Sigmoid colon (tissue), 7 donors: ENCODE results near the gene ST6GALNAC3. TPM values are rescaled to one million over a fixed set of nuclear protein-coding genes. Genes with fewer than 3 reads are reported as not detected.

ENCODE experiments used
- DNase-seq: peaks from one replicate; pipeline ENCODE4 v3.0.0-alpha.2; 2019
- H3K27ac ChIP-seq, 4 donors: fragments of 200-600 bp; sonication (generic); one replicate each; pipeline ENCODE4 v1.5.1; 2016 to 2019; ENCODE audit warnings: mild to moderate bottlenecking in 1 of 4
- H3K27me3 ChIP-seq, 3 donors: fragments of 200-600 bp; sonication (generic); one replicate each; pipeline ENCODE4 v1.5.1; 2019; ENCODE audit warnings: mild to moderate bottlenecking in 1 of 3
- H3K36me3 ChIP-seq, 4 donors: fragments of 200-600 bp; sonication (generic); one replicate each; pipeline ENCODE4 v1.5.1; 2016 to 2019
- H3K4me1 ChIP-seq, 4 donors: fragments of 200-600 bp; sonication (generic); one replicate each; pipeline ENCODE4 v1.5.1; 2017 to 2019
- H3K4me3 ChIP-seq, 4 donors: fragments of 200-600 bp; sonication (generic); one replicate each; pipeline ENCODE4 v1.5.1; 2017 to 2019; ENCODE audit warnings: mild to moderate bottlenecking in 2 of 4, moderate library complexity in 1 of 4
- H3K9me3 ChIP-seq, 4 donors: fragments of 200-600 bp in 3 of 4; sonication (generic) in 3 of 4; one replicate each; pipeline versions ENCODE4 v1.5.1 to v1.6.1; 2013 to 2019
- CTCF ChIP-seq, 4 experiments: fragments of 450-650 bp in 3 of 4; fragments of 200-600 bp in 1 of 4; IDR thresholded peaks; one replicate each; pipeline ENCODE4 v1.5.1; 2016 to 2019; ENCODE audit warnings: antibody characterized with exemption in 4 of 4, mild to moderate bottlenecking in 3 of 4, moderate library complexity in 2 of 4
- EP300 ChIP-seq, 4 donors: sonication (generic); formaldehyde crosslinking; IDR thresholded peaks; one replicate each; pipeline ENCODE4 v1.6.1; 2017; ENCODE audit warnings: antibody characterized with exemption in 4 of 4
- POLR2A ChIP-seq, 2 donors: fragments of 450-650 bp; IDR thresholded peaks; one replicate each; pipeline ENCODE4 v1.6.1; 2016; ENCODE audit warnings: antibody characterized with exemption in 2 of 2, mild to moderate bottlenecking in 2 of 2, moderate library complexity in 2 of 2
- POLR2AphosphoS5 ChIP-seq, 4 donors: sonication (generic); formaldehyde crosslinking; IDR thresholded peaks; one replicate each; pipeline ENCODE4 v1.6.1; 2017; ENCODE audit warnings: antibody characterized with exemption in 4 of 4
- WGBS, 2 donors: extraction: QIAGEN DNeasy Blood & Tissue Kit; methylation state at CpG; one replicate each; pipeline ENCODE4 v1.1.7; 2013; 5-methylcytosine and 5-hydroxymethylcytosine counted together
- intact Hi-C: fragments of 100-400 bp; cut with DNase I; formaldehyde crosslinking; loops from one replicate; pipeline ENCODE4 v1.15.1; 2023
- polyA plus RNA-seq, 3 donors: library from polyadenylated mRNA; stranded (reverse); fragments of 200-250 nt; gene quantifications; one replicate each; pipeline ENCODE4 v1.2.3, GENCODE V29; 2013
- total RNA-seq, 4 donors: library from RNA; depleted of rRNA; stranded (reverse); fragments of >200 nt; gene quantifications; one replicate each; pipeline ENCODE4 v1.1.0, GENCODE V29; 2016
- donor health status: healthy with polysubstance abuse.
- donor health status: Bipolar disorder and iron deficiency.
- donor health status: healthy.

ST6GALNAC3 gene
- total and polyA plus RNA-seq, 7 donors: 1.6 to 7.5 (median 2.5) TPM

DNA sequence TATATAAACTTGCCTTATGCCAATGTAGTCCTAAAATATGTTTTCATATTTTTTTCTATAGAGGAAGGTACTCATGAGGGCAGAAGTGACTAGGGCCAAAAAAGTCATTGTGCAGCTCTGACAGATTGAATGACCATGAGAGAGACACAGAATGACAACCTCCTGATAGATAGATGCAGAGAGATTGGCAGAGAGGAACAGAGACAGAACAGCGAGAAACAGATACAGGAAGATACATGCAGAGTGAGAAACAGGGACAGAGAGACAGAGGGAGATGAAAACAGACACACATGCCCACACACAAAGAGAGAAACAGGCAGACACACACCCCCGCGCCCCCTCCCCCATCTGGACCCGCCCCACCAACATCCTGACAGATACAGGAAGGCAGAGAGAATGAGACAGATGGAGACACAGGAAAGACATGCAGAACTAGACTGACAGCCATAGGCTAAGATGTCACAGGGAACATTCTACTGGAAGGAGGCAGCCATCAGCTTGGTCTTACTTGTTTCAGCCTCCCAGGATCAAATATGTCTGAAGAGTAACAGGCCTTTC is 211.1 kb downstream of the ST6GALNAC3 start:
- H3K27ac ChIP-seq: no peak overlapping the region
- peaks cover 0 to 6% (median 0%) of the 10 kb centered on the region in 4 donors for H3K4me1 ChIP-seq
- no peak for DNase-seq
- 57 to 85% methylated on average over 4 of the region's 4 CpGs for WGBS, 2 donors
- H3K9me3 ChIP-seq: no peaks in the 10 kb centered on the region
- no peaks in the 10 kb centered on the region for H3K36me3 ChIP-seq
- no peak overlapping the region for H3K4me3 ChIP-seq
- intact Hi-C loops: no loop called here
- no peaks in the 10 kb centered on the region for H3K27me3 ChIP-seq
- TF ChIP-seq POLR2AphosphoS5 (IDR thresholded peaks at IDR 0.05) (no peak), EP300 (IDR thresholded peaks at IDR 0.05) (no peak), CTCF (IDR thresholded peaks at IDR 0.05) (no peak), POLR2A (IDR thresholded peaks at IDR 0.05) (no peak)

GRCh38 chr1:76287917-76288316 is 213.4 kb downstream of the ST6GALNAC3 start:
- Histone ChIP-seq H3K36me3 (no peaks in the 10 kb centered on the region), H3K27me3 (no peaks in the 10 kb centered on the region), H3K27ac (no peak overlapping the region), H3K4me1 (no peaks in the 10 kb centered on the region), H3K4me3 (no peak overlapping the region), H3K9me3 (no peaks in the 10 kb centered on the region)
- TF ChIP-seq EP300 (IDR thresholded peaks at IDR 0.05) (no peak), CTCF (IDR thresholded peaks at IDR 0.05) (no peak), POLR2AphosphoS5 (IDR thresholded peaks at IDR 0.05) (no peak), POLR2A (IDR thresholded peaks at IDR 0.05) (no peak)
- intact Hi-C loops: no loop called here
- DNase-seq: no peak
- 95% methylated on average over 2 of the region's 2 CpGs for whole genome bisulfite sequencing, 2 donors

- Histone ChIP-seq H3K9me3 (no peaks in the 10 kb centered on the region), H3K27ac (no peak overlapping the region), H3K4me3 (no peak overlapping the region), H3K36me3 (no peaks in the 10 kb centered on the region), H3K27me3 (no peaks in the 10 kb centered on the region), H3K4me1 (no peaks in the 10 kb centered on the region)
- TF ChIP-seq POLR2AphosphoS5 (IDR thresholded peaks at IDR 0.05) (no peak), EP300 (IDR thresholded peaks at IDR 0.05) (no peak), POLR2A (IDR thresholded peaks at IDR 0.05) (no peak), CTCF (IDR thresholded peaks at IDR 0.05) (no peak)
- WGBS, 2 donors: 85% methylated on average over 5 of the region's 5 CpGs
- DNase-seq: no peak
- intact Hi-C loops: no loop called here
These were observed 214.4 kb downstream of the ST6GALNAC3 start for GRCh38 chr1:76288758-76289483.

- WGBS, 2 donors: 89 to 92% methylated on average over 2 of the region's 2 CpGs
- no peak overlapping the region for H3K27ac ChIP-seq
- H3K4me1 ChIP-seq: no peaks in the 10 kb centered on the region
- H3K36me3 ChIP-seq: no peaks in the 10 kb centered on the region
- H3K4me3 ChIP-seq: no peak overlapping the region
- H3K9me3 ChIP-seq: no peaks in the 10 kb centered on the region
- intact Hi-C loops: no loop called here
- no peak for TF ChIP-seq EP300 (IDR thresholded peaks at IDR 0.05)
- no peak for TF ChIP-seq POLR2AphosphoS5 (IDR thresholded peaks at IDR 0.05)
- TF ChIP-seq POLR2A (IDR thresholded peaks at IDR 0.05): no peak
- DNase-seq: no peak
- no peaks in the 10 kb centered on the region for H3K27me3 ChIP-seq
These were observed 215.1 kb downstream of the ST6GALNAC3 start for GRCh38 chr1:76289692-76290091.

- Histone ChIP-seq H3K36me3 (no peaks in the 10 kb centered on the region), H3K27ac (no peak overlapping the region)
These were observed 215.7 kb downstream of the ST6GALNAC3 start for GRCh38 chr1:76290271-76290670.

More at GRCh38 chr1:76290271-76290670, 215.7 kb downstream of the ST6GALNAC3 start:
- 79 to 89% methylated on average over 2 of the region's 2 CpGs for WGBS, 2 donors
- intact Hi-C loops: no loop called here
- no peaks in the 10 kb centered on the region for H3K4me1 ChIP-seq
- H3K27me3 ChIP-seq: no peaks in the 10 kb centered on the region
- no peak for DNase-seq
- H3K9me3 ChIP-seq: no peaks in the 10 kb centered on the region
- TF ChIP-seq POLR2A (IDR thresholded peaks at IDR 0.05) (no peak), POLR2AphosphoS5 (IDR thresholded peaks at IDR 0.05) (no peak)
- H3K4me3 ChIP-seq: no peak overlapping the region
